SK-N-SH (cell line): ENCODE measurements around the gene OR10A3. TPM values are rescaled to one million over a fixed set of nuclear protein-coding genes. Genes with fewer than 3 reads are reported as not detected.

Source experiments
- CHD2 ChIP-seq: fragments of 150-350 bp; IDR thresholded peaks from 2 replicates; pipeline ENCODE4 v1.6.1; 2018; ENCODE audit warnings: low read length; ENCODE audit not compliant: partially characterized antibody
- EZH2phosphoT487 ChIP-seq: fragments of 200-600 bp; sonication (generic); IDR thresholded peaks from 2 replicates; pipeline ENCODE4 v1.6.1; 2017; ENCODE audit warnings: low read depth, mixed run types, mild to moderate bottlenecking, antibody characterized with exemption, moderate library complexity, borderline replicate concordance
- FOSL2 ChIP-seq: IDR thresholded peaks from 2 replicates; pipeline ENCODE4 v1.4.0; 2012; ENCODE audit warnings: low read depth, mild to moderate bottlenecking, moderate library complexity, borderline replicate concordance
- FOXJ3 ChIP-seq: sonication (generic); formaldehyde crosslinking; IDR thresholded peaks from 2 replicates; pipeline ENCODE4 v1.5.1; 2020; ENCODE audit warnings: mild to moderate bottlenecking, missing genetic modification reagents
- GABPA ChIP-seq: IDR thresholded peaks from 2 replicates; pipeline ENCODE4 v1.4.0; 2012; ENCODE audit warnings: low read depth, mild to moderate bottlenecking
- GATA2 ChIP-seq: sonication (generic); formaldehyde crosslinking; IDR thresholded peaks from 2 replicates; pipeline ENCODE4 v1.5.0; 2020; ENCODE audit warnings: mild to moderate bottlenecking, missing genetic modification reagents
- NRF1 ChIP-seq: IDR thresholded peaks from 2 replicates; pipeline ENCODE4 v1.6.1; 2012; ENCODE audit warnings: low read depth, mild to moderate bottlenecking, low read length
- POLR2AphosphoS5 ChIP-seq: IDR thresholded peaks from 2 replicates; pipeline ENCODE4 v1.6.1; 2012; ENCODE audit warnings: low read depth, low read length
- RAD21 ChIP-seq: IDR thresholded peaks from 2 replicates; pipeline ENCODE4 v1.6.1; 2012; ENCODE audit warnings: mild to moderate bottlenecking, low read length
- RFX5 ChIP-seq: IDR thresholded peaks from 2 replicates; pipeline ENCODE4 v1.6.1; 2012; ENCODE audit warnings: mild to moderate bottlenecking, improper control_type of control experiment, low read length
- RXRA ChIP-seq: IDR thresholded peaks from 2 replicates; pipeline ENCODE4 v1.4.0; 2012; ENCODE audit warnings: low read depth, mild to moderate bottlenecking, borderline replicate concordance
- SIN3A ChIP-seq: IDR thresholded peaks from 2 replicates; pipeline ENCODE4 v1.6.1; 2012; ENCODE audit warnings: low read depth, mild to moderate bottlenecking, low read length, moderate library complexity, borderline replicate concordance
- TAF1 ChIP-seq: IDR thresholded peaks from 2 replicates; pipeline ENCODE4 v1.6.1; 2012; ENCODE audit warnings: low read depth, mild to moderate bottlenecking, low read length, moderate library complexity, borderline replicate concordance
- TCF12 ChIP-seq: IDR thresholded peaks from 2 replicates; pipeline ENCODE4 v1.4.0; 2012
- polyA plus RNA-seq, 3 experiments: library from polyadenylated mRNA; depleted of rRNA; stranded (reverse); fragments of >200 nt; gene quantifications; 2 replicates each; pipeline ENCODE4 v1.2.3, GENCODE V29; 2012
- TF ChIP-seq, protein P1 (sequence below): fragments of 150-350 bp; IDR thresholded peaks from 2 replicates; pipeline ENCODE4 v1.6.1; 2016; ENCODE audit warnings: mild to moderate bottlenecking, low read depth, low read length
- TF ChIP-seq, protein P2 (sequence below): IDR thresholded peaks from 2 replicates; pipeline ENCODE4 v1.6.1; 2012; ENCODE audit warnings: mild to moderate bottlenecking, low read depth, low read length, moderate library complexity
- TF ChIP-seq, protein P3 (sequence below): IDR thresholded peaks from 2 replicates; pipeline ENCODE4 v1.4.0; 2012; ENCODE audit warnings: low read depth, borderline replicate concordance
- TF ChIP-seq, protein P4 (sequence below): IDR thresholded peaks from 2 replicates; pipeline ENCODE4 v1.4.0; 2012; ENCODE audit warnings: low read depth, borderline replicate concordance
- TF ChIP-seq, protein P5 (sequence below): IDR thresholded peaks from 2 replicates; pipeline ENCODE4; 2012

Gene OR10A3
- polyA plus RNA-seq, 1 of the 3 experiments (the other 2 are of a cell fraction), result not detected

DNA sequence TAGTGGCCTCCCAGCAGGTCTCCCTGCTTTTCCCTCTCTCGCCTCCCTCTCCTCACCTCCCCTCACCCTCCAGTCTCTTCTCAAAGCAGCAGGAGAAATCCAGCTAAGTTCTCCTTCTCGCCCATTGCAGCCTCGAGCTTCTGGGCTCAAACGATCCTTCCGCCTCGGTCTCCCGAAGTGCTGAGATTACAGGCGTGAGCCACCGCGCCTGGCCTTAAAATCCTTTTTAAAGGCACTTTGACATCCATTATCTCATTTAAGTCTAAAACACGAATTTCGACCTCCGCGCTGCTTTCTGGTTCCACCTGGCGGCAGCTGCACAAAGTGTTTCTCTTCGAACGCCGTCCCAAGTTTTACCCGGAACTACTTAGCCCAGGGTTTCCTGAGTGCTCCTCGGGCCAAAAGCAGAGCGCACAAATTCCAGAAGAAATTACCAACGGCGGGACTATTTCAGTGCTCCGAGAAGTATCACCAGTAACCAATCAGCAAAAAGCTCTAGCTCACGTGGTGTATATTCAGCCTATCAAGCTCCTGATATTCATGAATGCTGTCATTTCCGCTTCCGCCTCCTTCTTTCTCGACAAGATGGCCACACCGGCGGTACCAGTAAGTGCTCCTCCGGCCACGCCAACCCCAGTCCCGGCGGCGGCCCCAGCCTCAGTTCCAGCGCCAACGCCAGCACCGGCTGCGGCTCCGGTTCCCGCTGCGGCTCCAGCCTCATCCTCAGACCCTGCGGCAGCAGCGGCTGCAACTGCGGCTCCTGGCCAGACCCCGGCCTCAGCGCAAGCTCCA lies 45.5 kb upstream of the OR10A3 start, which contains the start of gene EIF3F (continued):
- TF ChIP-seq, protein P1, sequence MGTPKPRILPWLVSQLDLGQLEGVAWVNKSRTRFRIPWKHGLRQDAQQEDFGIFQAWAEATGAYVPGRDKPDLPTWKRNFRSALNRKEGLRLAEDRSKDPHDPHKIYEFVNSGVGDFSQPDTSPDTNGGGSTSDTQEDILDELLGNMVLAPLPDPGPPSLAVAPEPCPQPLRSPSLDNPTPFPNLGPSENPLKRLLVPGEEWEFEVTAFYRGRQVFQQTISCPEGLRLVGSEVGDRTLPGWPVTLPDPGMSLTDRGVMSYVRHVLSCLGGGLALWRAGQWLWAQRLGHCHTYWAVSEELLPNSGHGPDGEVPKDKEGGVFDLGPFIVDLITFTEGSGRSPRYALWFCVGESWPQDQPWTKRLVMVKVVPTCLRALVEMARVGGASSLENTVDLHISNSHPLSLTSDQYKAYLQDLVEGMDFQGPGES, result peak; percentile 46; the same call in 1 of the 2 replicates
- TF ChIP-seq SIN3A (0 out of 2 replicates have a peak, but pooled peaks have one; percentile 38), RFX5 (0 out of 2 replicates have a peak, but pooled peaks have one; percentile 34), RXRA (no peak), TCF12 (peak; percentile 60), RAD21 (peak; percentile 76), FOXJ3 (no peak), GATA2 (no peak), FOSL2 (peak; percentile 39; the same call in 1 of the 2 replicates), TAF1 (0 out of 2 replicates have a peak, but pooled peaks have one; percentile 24), CHD2 (peak; percentile 85), EZH2phosphoT487 (no peak), POLR2AphosphoS5 (no peak; the same call in 1 of the 2 replicates), NRF1 (no peak), GABPA (peak; percentile 92)
- TF ChIP-seq, protein P2, sequence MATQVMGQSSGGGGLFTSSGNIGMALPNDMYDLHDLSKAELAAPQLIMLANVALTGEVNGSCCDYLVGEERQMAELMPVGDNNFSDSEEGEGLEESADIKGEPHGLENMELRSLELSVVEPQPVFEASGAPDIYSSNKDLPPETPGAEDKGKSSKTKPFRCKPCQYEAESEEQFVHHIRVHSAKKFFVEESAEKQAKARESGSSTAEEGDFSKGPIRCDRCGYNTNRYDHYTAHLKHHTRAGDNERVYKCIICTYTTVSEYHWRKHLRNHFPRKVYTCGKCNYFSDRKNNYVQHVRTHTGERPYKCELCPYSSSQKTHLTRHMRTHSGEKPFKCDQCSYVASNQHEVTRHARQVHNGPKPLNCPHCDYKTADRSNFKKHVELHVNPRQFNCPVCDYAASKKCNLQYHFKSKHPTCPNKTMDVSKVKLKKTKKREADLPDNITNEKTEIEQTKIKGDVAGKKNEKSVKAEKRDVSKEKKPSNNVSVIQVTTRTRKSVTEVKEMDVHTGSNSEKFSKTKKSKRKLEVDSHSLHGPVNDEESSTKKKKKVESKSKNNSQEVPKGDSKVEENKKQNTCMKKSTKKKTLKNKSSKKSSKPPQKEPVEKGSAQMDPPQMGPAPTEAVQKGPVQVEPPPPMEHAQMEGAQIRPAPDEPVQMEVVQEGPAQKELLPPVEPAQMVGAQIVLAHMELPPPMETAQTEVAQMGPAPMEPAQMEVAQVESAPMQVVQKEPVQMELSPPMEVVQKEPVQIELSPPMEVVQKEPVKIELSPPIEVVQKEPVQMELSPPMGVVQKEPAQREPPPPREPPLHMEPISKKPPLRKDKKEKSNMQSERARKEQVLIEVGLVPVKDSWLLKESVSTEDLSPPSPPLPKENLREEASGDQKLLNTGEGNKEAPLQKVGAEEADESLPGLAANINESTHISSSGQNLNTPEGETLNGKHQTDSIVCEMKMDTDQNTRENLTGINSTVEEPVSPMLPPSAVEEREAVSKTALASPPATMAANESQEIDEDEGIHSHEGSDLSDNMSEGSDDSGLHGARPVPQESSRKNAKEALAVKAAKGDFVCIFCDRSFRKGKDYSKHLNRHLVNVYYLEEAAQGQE, result peak; percentile 46; the same call in 1 of the 2 replicates
- TF ChIP-seq, protein P3, sequence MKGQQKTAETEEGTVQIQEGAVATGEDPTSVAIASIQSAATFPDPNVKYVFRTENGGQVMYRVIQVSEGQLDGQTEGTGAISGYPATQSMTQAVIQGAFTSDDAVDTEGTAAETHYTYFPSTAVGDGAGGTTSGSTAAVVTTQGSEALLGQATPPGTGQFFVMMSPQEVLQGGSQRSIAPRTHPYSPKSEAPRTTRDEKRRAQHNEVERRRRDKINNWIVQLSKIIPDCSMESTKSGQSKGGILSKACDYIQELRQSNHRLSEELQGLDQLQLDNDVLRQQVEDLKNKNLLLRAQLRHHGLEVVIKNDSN, result peak; percentile 97
- TF ChIP-seq, protein P4, sequence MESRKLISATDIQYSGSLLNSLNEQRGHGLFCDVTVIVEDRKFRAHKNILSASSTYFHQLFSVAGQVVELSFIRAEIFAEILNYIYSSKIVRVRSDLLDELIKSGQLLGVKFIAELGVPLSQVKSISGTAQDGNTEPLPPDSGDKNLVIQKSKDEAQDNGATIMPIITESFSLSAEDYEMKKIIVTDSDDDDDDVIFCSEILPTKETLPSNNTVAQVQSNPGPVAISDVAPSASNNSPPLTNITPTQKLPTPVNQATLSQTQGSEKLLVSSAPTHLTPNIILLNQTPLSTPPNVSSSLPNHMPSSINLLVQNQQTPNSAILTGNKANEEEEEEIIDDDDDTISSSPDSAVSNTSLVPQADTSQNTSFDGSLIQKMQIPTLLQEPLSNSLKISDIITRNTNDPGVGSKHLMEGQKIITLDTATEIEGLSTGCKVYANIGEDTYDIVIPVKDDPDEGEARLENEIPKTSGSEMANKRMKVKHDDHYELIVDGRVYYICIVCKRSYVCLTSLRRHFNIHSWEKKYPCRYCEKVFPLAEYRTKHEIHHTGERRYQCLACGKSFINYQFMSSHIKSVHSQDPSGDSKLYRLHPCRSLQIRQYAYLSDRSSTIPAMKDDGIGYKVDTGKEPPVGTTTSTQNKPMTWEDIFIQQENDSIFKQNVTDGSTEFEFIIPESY, result no peak
- TF ChIP-seq, protein P5, sequence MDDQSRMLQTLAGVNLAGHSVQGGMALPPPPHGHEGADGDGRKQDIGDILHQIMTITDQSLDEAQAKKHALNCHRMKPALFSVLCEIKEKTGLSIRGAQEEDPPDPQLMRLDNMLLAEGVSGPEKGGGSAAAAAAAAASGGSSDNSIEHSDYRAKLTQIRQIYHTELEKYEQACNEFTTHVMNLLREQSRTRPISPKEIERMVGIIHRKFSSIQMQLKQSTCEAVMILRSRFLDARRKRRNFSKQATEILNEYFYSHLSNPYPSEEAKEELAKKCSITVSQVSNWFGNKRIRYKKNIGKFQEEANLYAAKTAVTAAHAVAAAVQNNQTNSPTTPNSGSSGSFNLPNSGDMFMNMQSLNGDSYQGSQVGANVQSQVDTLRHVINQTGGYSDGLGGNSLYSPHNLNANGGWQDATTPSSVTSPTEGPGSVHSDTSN, result no peak
